SU-DHL-6 (cell line): ENCODE measurements around the gene KCTD3.

Source experiments
- CTCF ChIP-seq: fragments of 200-600 bp; sonication (generic); IDR thresholded peaks from one replicate; pipeline ENCODE4 v1.5.1; 2017; ENCODE audit warnings: antibody characterized with exemption, mild to moderate bottlenecking, low read length, moderate library complexity; ENCODE audit not compliant: insufficient read depth, poor library complexity, severe bottlenecking
- EZH2phosphoT487 ChIP-seq: fragments of 200-600 bp; sonication (generic), shearing (Covaris generic); conservative IDR thresholded peaks from 2 replicates; pipeline ENCODE4 v1.6.1; 2018; ENCODE audit warnings: mild to moderate bottlenecking, antibody characterized with exemption, low read length, moderate library complexity, mixed read lengths

- no peak for TF ChIP-seq CTCF
- TF ChIP-seq EZH2phosphoT487 = no peak
Observed at GRCh38 chr1:215545096-215545495, 22.0 kb upstream of the KCTD3 start.
